Lower leg skin (tissue), 4 donors: ENCODE data around the gene UBAP1L. TPM values are rescaled to one million over a fixed set of nuclear protein-coding genes. Genes with fewer than 3 reads are reported as not detected.
"Not testable (repeated sequence)": the region's sequence is repeated elsewhere in the genome, so short reads cannot be mapped to it uniquely, and the experiment has no call there.

Experiments used
- DNase-seq, 2 donors: peaks; one replicate each; pipeline ENCODE4 v3.0.0-alpha.2; 2019; ENCODE audit warnings: low spot score in 2 of 2
- H3K4me3 ChIP-seq: fragments of 200-600 bp; sonication (generic); 2 replicates; pipeline ENCODE4 v1.5.1; 2017; ENCODE audit warnings: mild to moderate bottlenecking, low read depth; ENCODE audit not compliant: poor library complexity, severe bottlenecking
- CTCF ChIP-seq, 3 donors: fragments of 450-650 bp; IDR thresholded peaks; one replicate each; pipeline ENCODE4 v1.5.1; 2016; ENCODE audit warnings: antibody characterized with exemption in 3 of 3, mild to moderate bottlenecking in 3 of 3, moderate library complexity in 2 of 3
- POLR2A ChIP-seq, 2 donors: fragments of 450-650 bp; IDR thresholded peaks; one replicate each; pipeline ENCODE4 v1.6.1; 2016 to 2017; ENCODE audit warnings: antibody characterized with exemption in 2 of 2, mild to moderate bottlenecking in 1 of 2, moderate library complexity in 1 of 2
- WGBS, 2 donors: methylation state at CpG; one replicate each; pipeline ENCODE4 v1.1.5; 2018; 5-methylcytosine and 5-hydroxymethylcytosine counted together
- intact Hi-C: fragments of 100-400 bp; cut with DNase I; formaldehyde crosslinking; loops from one replicate; pipeline ENCODE4 v1.15.0; 2023; ENCODE audit warnings: low total_unique reads
- total RNA-seq, 4 donors: library from RNA; depleted of rRNA; stranded (reverse); fragments of >200 nt; gene quantifications; one replicate each; pipeline ENCODE4 v1.1.0, GENCODE V29; 2016

Gene UBAP1L
- total RNA-seq, 4 donors from 2014 or later = 1.7 to 3.3 (median 3.0) TPM

- TF ChIP-seq POLR2A (IDR thresholded peaks at IDR 0.05) (no peak), CTCF (IDR thresholded peaks at IDR 0.05) (no peak)
- DNase-seq = peak in 1 of 2 donors; percentile 64
- no peak overlapping the region for H3K4me3 ChIP-seq
- WGBS, 2 donors = 88 to 89% methylated on average over 2 of the region's 2 CpGs
- intact Hi-C loops = loop anchor here (5.0 kb wide), 1 partner anchor 51 kb away; no protein-coding TSS in a partner anchor
Observed at GRCh38 chr15:65051266-65051665, 63.7 kb downstream of the UBAP1L start.

GRCh38 chr15:65050270-65050669 is 64.7 kb downstream of the UBAP1L start:
- intact Hi-C loops = loop anchor here (5.0 kb wide), 1 partner anchor 52 kb away; no protein-coding TSS in a partner anchor
- 55% methylated on average over 4 of the region's 4 CpGs for WGBS, 2 donors
- H3K4me3 ChIP-seq = no peak overlapping the region
- TF ChIP-seq POLR2A (IDR thresholded peaks at IDR 0.05) = no peak
- no peak for TF ChIP-seq CTCF (IDR thresholded peaks at IDR 0.05)
- no peak for DNase-seq

- 3 to 5% methylated on average over 19 of the region's 19 CpGs for WGBS, 2 donors
- TF ChIP-seq POLR2A (IDR thresholded peaks at IDR 0.05) (no peak), CTCF (IDR thresholded peaks at IDR 0.05) (no peak)
- peak; percentile 83 to 95 for DNase-seq
- intact Hi-C loops = loop anchor here (10.0 kb wide), 1 partner anchor 315 kb away; no protein-coding TSS in a partner anchor
- H3K4me3 ChIP-seq = no peak overlapping the region
Observed at GRCh38 chr15:65049418-65049840, 65.6 kb downstream of the UBAP1L start.

GRCh38 chr15:65048241-65048640 is 66.8 kb downstream of the UBAP1L start:
- TF ChIP-seq CTCF (IDR thresholded peaks at IDR 0.05) (no peak), POLR2A (IDR thresholded peaks at IDR 0.05) (no peak)
- no peak overlapping the region for H3K4me3 ChIP-seq
- WGBS, 2 donors = 73 to 78% methylated on average over 2 of the region's 2 CpGs
- DNase-seq = no peak
- intact Hi-C loops = loop anchor here (10.0 kb wide), 1 partner anchor 313 kb away; no protein-coding TSS in a partner anchor

- TF ChIP-seq POLR2A (IDR thresholded peaks at IDR 0.05) (no peak), CTCF (IDR thresholded peaks at IDR 0.05) (no peak)
- DNase-seq = peak in 1 of 2 donors; percentile 34
Observed at GRCh38 chr15:65044724-65045481, 70.1 kb downstream of the UBAP1L start, which contains the start of gene SLC51B. Gene SLC51B (plus strand): TSS chr15:65045387. CDS start chr15:65050005, 4,618 bp downstream.

GRCh38 chr15:65044218-65044617 is 70.8 kb downstream of the UBAP1L start:
- WGBS, 2 donors = 77 to 78% methylated on average over 5 of the region's 5 CpGs
- intact Hi-C loops = loop anchor here (10.0 kb wide), 1 partner anchor 309 kb away; no protein-coding TSS in a partner anchor
- peak in 1 of 2 donors; percentile 20 for DNase-seq
- H3K4me3 ChIP-seq = not testable (repeated sequence)

More at GRCh38 chr15:65044724-65045481, 70.1 kb downstream of the UBAP1L start, which contains the start of gene SLC51B:
- WGBS, 2 donors = 78 to 87% methylated on average over 7 of the region's 7 CpGs
- H3K4me3 ChIP-seq = no peak within 1 kb of the TSS
- intact Hi-C loops = loop anchor here (10.0 kb wide), 1 partner anchor 310 kb away; no protein-coding TSS in a partner anchor
